CD4-positive, alpha-beta T cell treated with Interferon gamma for 1 hour (primary cell): Measurements from ENCODE around the gene PNMA3.
"Not testable (repeated sequence)": the region's sequence is repeated elsewhere in the genome, so short reads cannot be mapped to it uniquely, and the experiment has no call there.

Source experiments
- DNase-seq: peaks from one replicate; pipeline ENCODE4 v3.0.0-alpha.2; 2020

PNMA3 gene

DNA sequence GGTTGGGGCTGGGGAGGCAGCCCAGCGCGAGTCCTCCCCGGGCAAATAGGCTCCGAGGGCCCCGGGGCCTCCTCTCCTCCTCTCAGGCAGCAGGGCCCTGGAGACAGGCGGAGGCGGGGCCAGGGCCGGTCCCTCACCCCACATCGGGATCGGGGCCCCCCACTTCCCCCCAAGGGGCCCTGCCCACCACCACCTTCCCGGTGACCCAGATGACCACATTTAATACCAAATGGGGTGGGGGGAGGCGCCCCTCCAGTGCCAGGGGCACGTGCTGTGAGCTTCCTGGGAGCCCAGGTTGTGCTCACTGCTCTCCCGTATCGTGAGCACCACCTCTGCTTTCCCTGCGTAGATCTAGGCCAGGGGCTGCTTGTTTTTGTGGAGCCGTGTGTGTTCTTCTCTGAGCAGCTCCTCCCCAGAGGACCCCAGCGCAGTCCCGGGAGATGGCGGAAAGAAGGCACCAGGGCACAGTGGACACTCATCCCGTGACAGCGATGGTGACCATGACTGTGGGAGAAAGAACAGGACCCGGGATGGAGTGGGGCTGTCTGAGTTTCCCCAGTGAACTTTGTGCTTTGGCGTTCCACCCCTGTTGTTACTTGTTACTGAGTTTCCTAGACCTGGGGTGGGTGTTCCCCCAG, 18.1 kb downstream of the PNMA3 start:
- no peak for DNase-seq

DNA sequence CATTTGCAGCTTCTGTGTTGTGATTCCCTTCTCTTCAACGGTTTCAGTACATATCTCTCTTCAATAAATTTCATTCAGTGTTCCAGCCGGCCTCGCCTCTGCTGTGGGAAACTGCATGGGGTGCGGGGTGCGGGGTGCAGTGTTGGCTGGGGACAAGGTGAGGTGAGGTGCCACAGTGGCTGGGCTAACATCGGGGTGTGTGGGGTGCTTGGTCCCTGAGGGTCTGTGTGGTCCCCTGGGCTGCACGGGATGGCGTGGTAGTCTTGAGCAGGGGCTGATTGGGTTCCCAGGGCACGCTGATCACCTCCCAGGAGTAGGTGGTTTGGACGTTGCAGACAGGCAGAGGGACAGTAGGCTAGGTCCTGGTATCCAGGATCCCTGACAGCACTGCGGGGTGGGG, 18.7 kb downstream of the PNMA3 start:
- no peak for DNase-seq

DNA sequence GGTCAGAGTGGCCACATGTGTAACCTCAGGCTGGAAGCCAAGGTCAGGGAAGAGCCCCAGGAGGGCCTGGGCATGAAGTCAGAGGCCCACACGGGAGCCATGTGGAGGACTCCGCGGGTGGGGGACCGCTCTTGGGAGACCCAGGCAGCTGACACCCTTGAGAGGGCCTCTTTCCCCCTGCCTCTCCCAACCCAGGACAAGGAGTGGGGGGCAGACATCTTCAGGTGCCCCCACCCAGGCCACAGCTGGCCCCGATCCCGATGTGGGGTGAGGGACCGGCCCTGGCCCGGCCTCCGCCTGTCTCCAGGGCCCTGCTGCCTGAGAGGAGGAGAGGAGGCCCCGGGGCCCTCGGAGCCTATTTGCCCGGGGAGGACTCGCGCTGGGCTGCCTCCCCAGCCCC, 19.1 kb downstream of the PNMA3 start:
- DNase-seq = no peak

DNA sequence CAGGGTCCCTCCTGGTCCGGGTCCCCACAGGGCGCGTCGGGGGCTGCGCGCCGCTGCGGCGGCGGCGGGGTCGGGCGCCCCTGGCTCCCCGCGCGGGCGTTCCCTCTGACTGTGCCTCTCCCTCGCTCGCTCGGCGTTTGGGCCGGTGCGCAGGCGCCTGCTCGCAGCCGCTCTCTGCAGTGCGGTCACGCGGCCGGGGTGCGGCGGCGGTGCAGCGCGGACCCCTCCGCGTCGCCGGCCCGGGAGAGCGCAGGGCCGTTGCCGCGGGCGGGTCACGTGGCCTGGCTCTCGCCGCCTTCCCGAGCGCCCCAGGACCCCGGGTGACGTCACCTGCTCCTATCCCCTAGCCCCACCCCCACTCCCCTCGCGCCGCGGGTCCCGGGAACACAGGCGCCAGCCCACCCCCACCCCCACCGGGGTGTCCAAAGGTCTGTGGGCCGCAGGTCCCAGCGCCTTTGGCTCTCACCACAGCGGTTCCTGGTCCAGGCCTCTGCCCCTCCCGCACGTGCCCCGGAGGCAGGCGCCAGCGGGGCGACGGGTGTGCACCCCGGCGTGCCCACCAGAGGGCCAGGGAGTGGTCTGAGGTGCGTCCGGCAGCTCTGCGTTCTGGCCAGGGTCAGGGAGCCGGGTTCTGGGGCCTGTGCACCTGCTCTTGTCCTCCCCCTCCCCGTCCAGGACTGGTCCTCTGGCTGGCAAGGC, 21.3 kb downstream of the PNMA3 start:
- not testable (repeated sequence) for DNase-seq

DNA sequence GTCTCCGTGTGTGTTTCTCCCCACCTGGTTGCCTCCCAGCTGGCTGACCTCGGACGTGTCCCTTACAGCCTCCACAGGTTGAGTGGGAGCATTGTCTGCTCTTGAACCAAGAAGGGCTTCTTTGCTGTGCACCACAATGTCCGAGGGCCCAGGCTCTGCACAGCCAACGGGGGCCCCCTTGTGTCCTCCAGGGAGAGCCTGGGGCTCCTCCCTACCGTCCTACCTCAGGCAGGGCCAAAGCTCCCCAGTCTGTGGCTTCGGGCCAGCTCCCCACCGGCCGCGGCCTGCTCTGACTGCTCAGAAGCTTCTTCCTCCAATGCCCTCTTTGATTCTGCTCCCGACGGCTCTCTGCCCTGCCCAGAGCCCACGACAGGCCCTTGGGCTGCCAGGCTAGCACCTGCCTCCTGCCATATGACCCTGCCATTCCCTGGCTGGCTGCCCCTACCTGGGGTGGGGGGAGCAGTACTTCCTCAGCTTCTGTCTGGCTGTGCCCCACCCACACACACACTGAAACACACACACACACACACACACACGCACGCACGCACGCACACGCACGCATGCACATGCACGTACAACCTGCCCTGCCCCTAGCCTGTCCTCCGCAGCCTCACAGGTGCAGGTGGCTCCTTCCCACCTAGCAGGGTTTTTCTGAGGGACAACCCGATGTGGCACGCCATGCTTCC, 27.1 kb downstream of the PNMA3 start:
- not testable (repeated sequence) for DNase-seq

DNA sequence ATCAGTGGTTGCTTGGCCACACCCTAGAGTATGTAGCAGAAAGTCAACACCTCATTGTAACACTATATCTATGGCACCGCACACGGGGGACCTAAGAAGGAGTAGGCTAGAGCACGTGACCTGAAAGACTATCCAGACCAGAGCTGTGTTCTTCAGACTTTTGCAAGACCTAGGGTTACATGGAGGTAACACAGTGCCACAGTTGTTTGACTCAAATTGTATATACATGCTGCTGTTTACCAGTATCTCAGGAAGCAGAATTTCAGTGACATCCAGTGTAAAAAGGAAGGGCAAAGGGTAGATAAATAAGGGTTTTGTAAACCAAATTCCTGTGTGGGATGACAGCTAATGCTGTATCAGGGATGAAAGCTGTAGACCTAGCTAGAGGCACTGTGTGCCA, 46.1 kb downstream of the PNMA3 start:
- DNase-seq = no peak

DNA sequence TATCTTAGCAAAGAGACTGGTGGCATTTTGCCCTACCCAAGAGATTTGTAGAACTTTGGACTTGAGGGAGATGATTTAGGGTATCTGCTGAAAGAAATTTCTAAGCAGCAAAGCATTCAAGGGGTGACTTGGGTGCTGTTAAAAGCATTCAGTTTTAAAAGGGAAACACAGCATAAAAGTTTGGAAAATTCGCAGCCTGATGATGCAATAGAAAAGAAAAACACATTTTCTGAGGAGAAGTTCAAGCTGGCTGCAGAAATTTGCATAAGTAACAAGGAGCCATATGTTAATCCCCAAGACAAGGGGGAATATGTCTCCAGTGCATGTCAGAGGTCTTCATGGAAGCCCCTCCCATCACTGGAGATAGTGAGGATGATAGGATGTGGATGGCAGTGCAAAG, 48.7 kb downstream of the PNMA3 start:
- DNase-seq = not testable (repeated sequence)

DNA sequence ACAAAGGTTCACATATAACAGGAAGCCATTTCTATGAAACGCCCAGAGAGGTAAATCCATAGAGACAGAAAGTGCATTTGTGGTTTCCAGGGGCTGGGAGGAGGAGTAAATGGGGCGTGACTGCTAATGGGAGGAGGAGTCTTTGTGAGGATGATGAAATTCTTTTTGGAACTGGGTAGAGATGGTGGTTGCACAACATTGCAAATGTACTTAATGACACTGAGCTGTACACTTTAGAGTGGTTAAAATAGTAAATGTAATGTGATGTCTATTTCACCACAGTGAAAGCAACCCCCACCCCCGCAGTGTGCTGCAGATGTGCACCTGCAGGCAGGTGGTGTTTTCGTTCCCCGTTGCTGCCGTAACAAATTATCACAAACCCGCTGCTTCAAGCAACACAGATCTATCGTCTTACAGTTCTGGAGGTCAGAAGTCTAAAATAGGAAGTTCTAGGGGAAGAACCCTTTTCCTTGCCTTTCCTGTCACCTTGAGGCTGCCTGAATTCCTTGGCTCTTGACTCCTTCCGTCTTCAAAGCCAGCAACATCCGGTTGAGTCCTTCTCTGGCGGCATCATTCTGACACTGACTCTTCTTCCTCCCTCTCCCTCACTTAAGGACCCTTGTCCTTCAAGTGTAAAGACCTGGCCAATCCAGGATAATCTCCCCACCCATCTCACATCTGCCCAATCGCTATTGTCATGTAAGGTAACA, 50.0 kb downstream of the PNMA3 start:
- DNase-seq = not testable (repeated sequence)
